GM18867 (cell line): ENCODE data around the gene C15orf40.
"Not testable (repeated sequence)": the region's sequence is repeated elsewhere in the genome, so short reads cannot be mapped to it uniquely, and the experiment has no call there.

Experiments
- ATAC-seq: cut with Tn5 transposase; IDR thresholded peaks from one replicate; pipeline ENCODE4 v1.9.1; 2021; ENCODE audit warnings: mild to moderate bottlenecking, moderate library complexity; ENCODE audit not compliant: unreplicated experiment

The C15orf40 gene

DNA sequence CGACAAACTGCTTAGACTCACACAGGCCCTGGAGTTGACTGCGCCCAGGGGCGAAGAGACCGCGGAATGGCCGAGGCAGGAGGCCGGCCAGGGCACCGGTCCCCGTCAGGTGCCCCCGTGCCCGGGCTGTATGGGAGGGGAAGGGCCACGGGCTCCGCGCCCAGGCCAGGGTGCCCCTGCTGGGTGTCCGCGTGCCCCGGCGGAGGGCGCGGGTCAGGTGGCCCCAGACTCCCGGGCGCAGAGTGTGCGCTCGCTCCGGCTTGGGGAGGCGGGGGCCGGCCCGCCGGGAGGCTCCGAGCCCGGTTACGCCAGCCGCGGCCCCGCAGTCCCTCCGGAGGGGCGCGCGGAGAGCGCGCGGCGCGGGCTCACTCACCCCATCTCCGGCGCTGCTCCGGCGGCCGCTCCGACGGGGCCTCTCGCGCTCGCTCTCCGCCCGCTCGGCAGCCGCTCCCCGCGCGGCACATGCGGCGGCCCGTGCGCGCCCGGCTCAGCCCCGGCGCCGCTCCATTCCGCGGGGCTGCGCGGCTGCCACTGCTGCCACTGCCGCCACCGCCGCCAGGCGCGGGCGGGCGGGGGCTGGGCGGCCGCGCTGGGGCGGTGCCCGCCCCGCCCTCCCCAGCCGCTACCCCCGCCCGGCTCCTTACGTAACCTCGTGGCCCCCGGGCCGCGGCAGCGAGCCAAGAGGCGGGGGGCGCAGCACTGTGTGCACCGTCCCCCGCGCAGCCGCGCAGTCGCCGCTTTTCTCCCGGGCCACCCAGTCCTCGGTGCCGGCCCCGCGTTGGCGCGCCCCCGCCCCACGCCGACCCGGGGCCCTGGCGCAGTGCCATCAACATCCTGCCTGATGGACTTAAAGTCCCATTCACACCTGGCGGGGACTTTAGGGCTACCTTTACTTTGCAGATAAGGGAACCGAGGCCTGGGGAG, 59.0 kb downstream of the C15orf40 start, which contains the start of gene HOMER2:
HOMER2 (minus strand) TSS at position 563 of the 924 bp plus-strand sequence; CDS start at position 378, 185 bp downstream.
- ATAC-seq: no peak

DNA sequence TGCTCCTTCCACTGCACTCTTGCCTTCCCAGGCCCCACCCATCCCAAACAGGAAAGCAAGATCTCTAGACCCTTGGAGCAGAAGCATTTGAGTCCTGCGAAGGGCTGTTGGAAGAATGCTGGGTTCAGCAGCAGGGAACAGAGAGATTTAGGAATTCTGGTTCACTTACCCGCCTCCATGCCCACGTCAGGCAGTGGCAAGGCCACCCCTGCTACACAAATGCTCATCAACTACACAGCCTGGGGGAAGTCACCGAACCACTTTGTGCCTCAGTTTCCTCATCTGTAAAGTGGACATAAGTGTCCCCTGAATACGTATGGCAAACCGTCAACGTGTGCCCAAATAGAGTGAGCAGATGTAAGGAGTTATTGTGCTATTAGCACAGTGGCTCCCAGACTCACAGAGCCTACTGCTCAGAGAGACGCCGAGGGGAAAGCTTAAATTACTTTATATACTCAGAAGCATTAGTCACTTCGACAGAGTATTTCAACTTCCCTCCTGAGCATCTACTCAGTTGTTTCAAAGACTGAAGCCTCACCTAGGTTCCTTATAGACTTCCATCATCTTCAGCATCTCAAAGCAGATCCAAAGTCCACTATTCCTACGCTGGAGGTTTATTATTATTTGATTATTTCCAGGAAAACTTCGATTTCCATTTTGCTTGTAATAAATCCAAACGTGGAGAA, 59.8 kb downstream of the C15orf40 start:
- no peak for ATAC-seq

DNA sequence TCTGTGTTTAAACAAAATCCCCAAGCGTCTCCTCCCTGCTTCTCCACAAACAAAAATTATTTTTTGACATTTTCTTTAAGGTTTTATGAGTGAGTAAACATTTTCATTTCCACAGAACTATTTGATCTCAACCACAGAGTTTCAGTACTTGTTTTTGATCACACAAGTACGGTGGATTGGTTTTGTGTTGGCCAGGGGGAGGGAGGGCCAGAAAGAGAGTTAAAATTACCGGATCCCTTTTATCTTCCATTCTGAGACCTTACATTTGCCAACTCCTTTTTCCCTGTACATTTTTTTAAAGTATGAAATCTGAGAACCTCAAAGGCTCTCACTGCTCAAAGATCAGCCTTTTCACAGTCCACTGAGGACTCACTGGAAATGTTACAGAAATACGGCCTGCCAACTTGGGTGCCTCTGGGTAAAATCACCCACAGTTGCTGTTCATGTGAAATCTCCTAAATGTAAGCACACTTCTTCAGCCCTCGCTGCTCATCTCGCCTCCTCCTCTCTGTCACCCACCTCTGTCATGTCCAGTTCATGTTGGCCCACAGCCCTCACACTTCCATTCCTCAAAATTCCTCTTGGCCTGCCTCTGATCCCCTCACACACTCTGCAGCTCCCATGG, 60.6 kb downstream of the C15orf40 start:
- ATAC-seq: peak; percentile 60

DNA sequence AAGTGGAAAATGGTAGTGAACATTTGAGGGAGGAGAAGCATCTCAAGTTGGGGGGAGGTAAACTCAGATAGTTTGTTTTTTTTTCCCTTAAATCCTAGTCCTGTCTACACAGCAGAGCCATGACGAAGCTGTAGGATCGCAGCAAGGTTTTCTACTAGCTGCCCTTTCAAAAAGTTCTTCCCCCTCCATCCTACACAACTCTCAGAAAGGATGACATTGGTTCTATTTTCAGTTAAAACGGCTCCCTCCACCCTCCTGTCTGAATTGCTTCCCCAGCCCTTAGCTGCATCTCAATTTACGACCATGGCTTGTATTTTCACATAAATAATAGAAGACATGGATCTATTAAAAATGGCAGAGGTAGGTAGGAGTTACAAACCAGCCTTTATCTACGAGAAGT, 61.1 kb downstream of the C15orf40 start:
- ATAC-seq: peak; percentile 24

DNA sequence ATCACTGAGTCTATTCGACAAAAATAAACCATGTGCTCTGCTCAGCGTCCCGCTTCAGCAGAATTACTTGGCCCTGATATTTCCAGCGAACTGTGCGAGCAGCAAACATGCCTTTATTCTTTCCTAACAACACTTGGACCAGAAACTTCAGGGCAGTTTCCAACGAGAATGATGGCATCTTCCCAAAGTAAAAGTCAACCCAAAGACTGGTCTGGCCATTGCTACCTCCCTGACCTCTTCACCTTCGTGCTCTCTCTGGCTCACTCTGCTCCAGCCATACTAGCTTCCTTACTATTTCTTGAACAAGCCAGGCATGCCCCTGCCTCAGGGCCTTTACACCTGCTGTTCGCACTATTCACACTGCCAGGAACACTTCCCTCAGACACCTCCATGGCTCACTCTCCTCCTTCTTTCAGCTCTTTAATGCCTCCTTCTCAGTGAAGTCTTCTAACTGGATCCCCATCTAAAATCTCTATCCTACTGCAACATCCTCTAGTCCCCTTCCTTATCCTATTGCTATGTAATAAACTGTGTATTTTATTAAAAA, 65.2 kb downstream of the C15orf40 start:
- ATAC-seq: no peak

DNA sequence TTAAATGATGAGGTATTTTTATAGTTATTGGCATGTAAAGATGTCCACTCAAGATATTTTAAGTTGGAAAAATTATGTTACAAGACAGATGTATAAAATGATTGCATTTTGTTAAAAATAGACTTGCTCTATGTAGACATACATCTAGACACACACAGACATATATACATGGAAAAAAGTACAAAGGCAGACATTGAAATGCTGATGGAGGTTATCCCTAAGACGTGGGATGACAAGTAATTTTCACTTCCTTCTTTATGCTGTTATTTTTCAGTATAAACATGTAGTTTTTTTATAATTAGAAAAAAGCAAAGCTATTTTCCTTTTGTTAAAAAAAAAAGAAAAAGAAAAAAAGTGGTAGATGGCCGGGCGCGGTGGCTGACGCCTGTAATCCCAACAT, 66.1 kb downstream of the C15orf40 start:
- no peak for ATAC-seq

DNA sequence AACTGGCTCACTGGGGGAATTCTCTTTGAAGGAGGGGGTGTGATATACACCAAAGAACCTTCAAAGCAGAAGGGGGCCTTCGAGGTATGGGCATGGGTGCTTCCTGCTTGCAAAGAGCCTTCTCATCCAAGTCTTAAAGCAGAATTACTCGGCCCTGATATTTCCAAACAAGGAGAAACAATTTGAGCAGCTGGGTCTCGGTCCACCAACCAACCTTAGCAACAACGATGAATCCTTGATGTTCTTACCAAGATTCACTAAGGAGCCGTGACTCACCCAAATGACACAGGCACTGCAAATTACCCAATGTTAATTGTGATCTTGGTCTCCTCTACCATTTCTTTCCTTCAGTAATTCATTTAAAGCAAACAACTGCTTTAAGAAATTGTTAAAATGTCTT, 66.6 kb downstream of the C15orf40 start:
- ATAC-seq: no peak

DNA sequence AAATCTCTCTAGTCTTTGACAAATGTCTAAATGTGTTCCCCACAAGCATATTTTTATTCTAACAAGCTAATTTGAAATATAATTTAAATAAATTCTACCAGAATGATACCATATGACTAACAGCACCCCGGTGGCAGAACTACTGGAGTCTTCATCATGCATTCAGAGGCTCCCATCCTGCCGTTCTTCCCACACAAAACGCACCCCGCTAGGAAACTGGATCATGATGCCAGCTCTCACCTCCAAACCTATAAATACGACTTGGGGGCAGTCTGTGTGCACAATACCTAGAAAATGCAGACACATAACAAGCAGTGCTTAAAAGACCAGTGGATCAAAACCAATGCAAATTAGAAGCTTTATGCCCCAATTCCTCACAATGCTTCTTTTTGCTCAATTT, 67.4 kb downstream of the C15orf40 start:
- no peak for ATAC-seq

DNA sequence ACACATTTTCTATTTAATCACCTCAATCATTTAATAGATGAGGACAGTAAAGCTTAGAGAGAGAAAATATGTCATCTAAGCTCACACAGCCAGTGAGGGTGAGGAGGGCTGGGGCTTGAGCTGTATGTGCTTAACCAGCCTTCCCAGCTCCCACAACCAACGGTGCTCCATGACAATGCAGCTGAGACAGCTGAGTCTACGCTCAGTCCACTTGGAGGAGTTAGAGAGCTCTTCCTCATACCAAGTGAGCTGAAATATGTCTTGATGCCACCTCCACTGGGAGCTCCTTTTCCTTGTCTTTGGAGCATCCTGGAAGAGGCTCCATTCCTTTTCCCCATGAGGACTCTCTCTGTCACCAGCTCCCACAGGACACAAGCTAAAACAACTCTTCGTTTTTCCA, 68.3 kb downstream of the C15orf40 start:
- no peak for ATAC-seq

DNA sequence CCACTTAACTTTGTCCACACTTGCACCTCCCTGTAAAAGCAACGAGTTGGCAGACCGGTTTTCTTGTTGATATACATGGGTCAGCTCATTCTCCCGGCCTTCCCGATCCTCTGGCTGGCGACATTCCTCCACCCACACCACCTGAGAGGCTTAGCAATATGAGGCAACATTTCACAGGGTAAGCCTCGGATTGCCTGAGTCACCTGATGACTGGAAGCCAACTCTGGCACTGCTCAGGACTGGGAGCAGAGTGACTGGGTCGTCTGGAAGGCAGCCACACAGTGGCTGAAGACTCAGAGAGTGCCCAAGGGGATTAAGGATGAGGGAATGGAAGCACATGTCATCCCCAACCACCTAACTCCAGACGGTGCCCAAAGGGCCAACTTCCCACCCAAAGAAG, 68.7 kb downstream of the C15orf40 start:
- no peak for ATAC-seq

DNA sequence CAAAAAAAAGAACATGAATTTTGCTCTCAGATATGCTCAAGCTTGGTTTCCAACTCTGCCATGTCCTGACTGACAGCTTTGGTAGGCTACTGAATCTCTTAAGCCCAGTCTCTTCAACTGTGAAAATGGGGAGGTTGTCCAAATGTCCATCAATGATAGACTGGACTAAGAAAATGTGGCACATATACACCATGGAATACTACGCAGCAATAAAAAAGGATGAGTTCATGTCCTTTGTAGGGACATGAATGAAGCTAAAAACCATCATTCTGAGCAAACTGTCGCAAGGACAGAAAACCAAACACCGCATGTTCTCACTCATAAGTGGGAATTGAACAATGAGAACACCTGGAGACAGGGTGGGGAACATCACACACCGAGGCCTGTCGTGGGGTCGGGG, 71.8 kb downstream of the C15orf40 start:
- ATAC-seq: not testable (repeated sequence)
